Hepatocyte (in vitro differentiated cells): ENCODE results near the gene RDH12. TPM values are rescaled to one million over a fixed set of nuclear protein-coding genes. Genes with fewer than 3 reads are reported as not detected.

Experiments
- DNase-seq: peaks from one replicate; pipeline ENCODE4 v3.0.0-alpha.2; 2016; ENCODE audit warnings: low spot score
- H2AFZ ChIP-seq: fragments of 200-600 bp; sonication (generic); 2 replicates; pipeline ENCODE4 v1.6.0; 2016; ENCODE audit warnings: antibody characterized with exemption, mild to moderate bottlenecking
- H3K27ac ChIP-seq: fragments of 200-600 bp; sonication (generic); 2 replicates; pipeline ENCODE4 v1.5.1; 2016; ENCODE audit warnings: mild to moderate bottlenecking
- H3K27me3 ChIP-seq: fragments of 200-600 bp; sonication (generic); 2 replicates; pipeline ENCODE4 v1.6.1; 2016
- H3K36me3 ChIP-seq: fragments of 200-600 bp; sonication (generic); replicated peaks from 2 replicates; pipeline ENCODE4 v1.5.1; 2016; ENCODE audit warnings: low read depth; ENCODE audit not compliant: insufficient read depth
- H3K4me1 ChIP-seq: fragments of 200-600 bp; sonication (generic); 2 replicates; pipeline ENCODE4 v1.5.1; 2016; ENCODE audit warnings: mild to moderate bottlenecking, moderate library complexity; ENCODE audit not compliant: insufficient read depth
- H3K4me2 ChIP-seq: fragments of 200-600 bp; sonication (generic); 2 replicates; pipeline ENCODE4 v1.6.0; 2016
- H3K4me3 ChIP-seq: fragments of 200-600 bp; sonication (generic); 2 replicates; pipeline ENCODE4 v1.5.1; 2016; ENCODE audit warnings: mild to moderate bottlenecking
- H3K79me2 ChIP-seq: fragments of 200-600 bp; sonication (generic); 2 replicates; pipeline ENCODE4 v1.6.0; 2017; ENCODE audit warnings: mild to moderate bottlenecking
- H3K9me2 ChIP-seq: fragments of 200-600 bp; sonication (generic); replicated peaks from 2 replicates; pipeline ENCODE4 v1.6.0; 2017; ENCODE audit warnings: mild to moderate bottlenecking; ENCODE audit not compliant: insufficient read depth
- H3K9me3 ChIP-seq: fragments of 200-600 bp; sonication (generic); 2 replicates; pipeline ENCODE4 v1.5.1; 2016; ENCODE audit warnings: low read depth, mild to moderate bottlenecking
- H4K20me1 ChIP-seq: fragments of 200-600 bp; sonication (generic); 2 replicates; pipeline ENCODE4 v1.6.0; 2016; ENCODE audit warnings: mild to moderate bottlenecking; ENCODE audit not compliant: insufficient read depth, poor library complexity, severe bottlenecking
- EZH2 ChIP-seq: fragments of 200-600 bp; sonication (generic); IDR thresholded peaks from 2 replicates; pipeline ENCODE4 v1.6.1; 2016; ENCODE audit warnings: antibody characterized with exemption, mild to moderate bottlenecking, borderline replicate concordance
- EZH2phosphoT487 ChIP-seq: fragments of 200-600 bp; sonication (generic); IDR thresholded peaks from one replicate; pipeline ENCODE4 v1.6.1; 2018; ENCODE audit warnings: antibody characterized with exemption, mild to moderate bottlenecking, low read depth, moderate library complexity; ENCODE audit not compliant: unreplicated experiment, severe bottlenecking
- WGBS: methylation state at CpG from one replicate; pipeline ENCODE4 v1.1.6; 2016; ENCODE audit warnings: low lambda C conversion rate; ENCODE audit errors: missing lambda C conversion rate; 5-methylcytosine and 5-hydroxymethylcytosine counted together
- polyA plus RNA-seq: library from polyadenylated mRNA; unstranded; fragments of >200 nt; fragmentation: Nextera tagmentation; extraction: Ambion mirVana; gene quantifications from 2 replicates; pipeline ENCODE4 v1.2.1, GENCODE V29; 2016
- small RNA-seq: library from RNA; depleted of rRNA; stranded (forward); fragments of <200 nt; gene quantifications from one replicate; pipeline ENCODE3, GENCODE V24; 2014
- total RNA-seq: library from RNA; depleted of rRNA; stranded (reverse); fragments of >200 nt; gene quantifications from 2 replicates; pipeline ENCODE4 v1.2.3, GENCODE V29; 2014
- TF ChIP-seq, protein P1 (sequence below): fragments of 200-600 bp; sonication (generic); IDR thresholded peaks from 2 replicates; pipeline ENCODE4 v1.5.1; 2016; ENCODE audit warnings: antibody characterized with exemption, mild to moderate bottlenecking; ENCODE audit not compliant: poor library complexity

Gene RDH12
- total and polyA plus RNA-seq, 2 experiments from 2014 or later, result 1.1 to 1.7 TPM

- Histone ChIP-seq H3K4me3 (no peak overlapping the region), H2AFZ (no peak overlapping the region), H3K4me2 (no peak overlapping the region), H3K27ac (no peak overlapping the region), H3K79me2 (no peaks in the 10 kb centered on the region), H3K9me2 (no peaks in the 10 kb centered on the region), H3K36me3 (no peaks in the 10 kb centered on the region), H3K27me3 (no peaks in the 10 kb centered on the region), H3K9me3 (no peaks in the 10 kb centered on the region), H3K4me1 (no peaks in the 10 kb centered on the region), H4K20me1 (no peaks in the 10 kb centered on the region)
- TF ChIP-seq EZH2, result no peak
- TF ChIP-seq, protein P1, sequence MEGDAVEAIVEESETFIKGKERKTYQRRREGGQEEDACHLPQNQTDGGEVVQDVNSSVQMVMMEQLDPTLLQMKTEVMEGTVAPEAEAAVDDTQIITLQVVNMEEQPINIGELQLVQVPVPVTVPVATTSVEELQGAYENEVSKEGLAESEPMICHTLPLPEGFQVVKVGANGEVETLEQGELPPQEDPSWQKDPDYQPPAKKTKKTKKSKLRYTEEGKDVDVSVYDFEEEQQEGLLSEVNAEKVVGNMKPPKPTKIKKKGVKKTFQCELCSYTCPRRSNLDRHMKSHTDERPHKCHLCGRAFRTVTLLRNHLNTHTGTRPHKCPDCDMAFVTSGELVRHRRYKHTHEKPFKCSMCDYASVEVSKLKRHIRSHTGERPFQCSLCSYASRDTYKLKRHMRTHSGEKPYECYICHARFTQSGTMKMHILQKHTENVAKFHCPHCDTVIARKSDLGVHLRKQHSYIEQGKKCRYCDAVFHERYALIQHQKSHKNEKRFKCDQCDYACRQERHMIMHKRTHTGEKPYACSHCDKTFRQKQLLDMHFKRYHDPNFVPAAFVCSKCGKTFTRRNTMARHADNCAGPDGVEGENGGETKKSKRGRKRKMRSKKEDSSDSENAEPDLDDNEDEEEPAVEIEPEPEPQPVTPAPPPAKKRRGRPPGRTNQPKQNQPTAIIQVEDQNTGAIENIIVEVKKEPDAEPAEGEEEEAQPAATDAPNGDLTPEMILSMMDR, result no peak
- no peak for TF ChIP-seq EZH2phosphoT487
- WGBS, result 72% methylated on average over 4 of the region's 4 CpGs
- no peak for DNase-seq
Measured at GRCh38 chr14:67776653-67777322, 75.1 kb downstream of the RDH12 start.

DNA sequence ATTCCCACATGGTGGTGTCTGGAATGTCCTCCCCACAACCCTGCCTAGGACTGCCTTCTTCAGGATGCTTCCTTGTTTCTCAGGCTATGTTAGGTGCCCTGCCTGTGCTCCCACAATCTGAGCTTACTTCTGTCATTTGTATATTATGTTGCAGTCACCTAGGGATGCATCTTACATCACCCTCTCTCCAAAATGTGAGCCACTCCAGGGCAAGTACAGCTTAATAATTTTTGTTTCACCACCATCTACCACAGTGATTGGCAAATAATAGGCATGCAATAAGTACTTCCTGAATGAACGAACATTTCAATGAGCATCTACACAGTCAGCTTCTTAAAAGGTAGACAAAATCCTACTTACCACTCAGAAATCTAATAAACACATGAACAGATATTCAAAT, 77.1 kb downstream of the RDH12 start:
- H3K4me2 ChIP-seq, result no peak overlapping the region
- no peaks in the 10 kb centered on the region for H3K79me2 ChIP-seq
- H3K4me3 ChIP-seq, result no peak overlapping the region
- no peaks in the 10 kb centered on the region for H4K20me1 ChIP-seq
- no peak for DNase-seq
- H3K27me3 ChIP-seq, result no peaks in the 10 kb centered on the region
- no peaks in the 10 kb centered on the region for H3K9me3 ChIP-seq
- no peak overlapping the region for H3K27ac ChIP-seq
- H3K4me1 ChIP-seq, result no peaks in the 10 kb centered on the region
- 96% methylated on average over 1 of the region's 1 CpG for WGBS
- TF ChIP-seq EZH2, result no peak
- TF ChIP-seq, protein P1, result no peak
- no peak for TF ChIP-seq EZH2phosphoT487
- H3K36me3 ChIP-seq, result no peaks in the 10 kb centered on the region
- H3K9me2 ChIP-seq, result no peaks in the 10 kb centered on the region
- no peak overlapping the region for H2AFZ ChIP-seq

- DNase-seq, result no peak
- 22% methylated on average over 3 of the region's 3 CpGs for WGBS
Measured at GRCh38 chr14:67782090-67782489, 80.4 kb downstream of the RDH12 start.

More at GRCh38 chr14:67782090-67782489, 80.4 kb downstream of the RDH12 start:
- Histone ChIP-seq H4K20me1 (no peaks in the 10 kb centered on the region), H3K4me3 (no peak overlapping the region), H3K79me2 (no peaks in the 10 kb centered on the region), H2AFZ (no peak overlapping the region), H3K36me3 (no peaks in the 10 kb centered on the region), H3K4me1 (no peaks in the 10 kb centered on the region), H3K9me2 (no peaks in the 10 kb centered on the region), H3K27me3 (no peaks in the 10 kb centered on the region), H3K27ac (no peak overlapping the region), H3K9me3 (no peaks in the 10 kb centered on the region), H3K4me2 (no peak overlapping the region)
- TF ChIP-seq EZH2phosphoT487 (no peak), EZH2 (no peak)
- TF ChIP-seq, protein P1, result no peak

Small RNAs within 50 kb of the gene (small RNA-seq; reads per million reads assigned to genes)
- not detected for gene AL049779.3
- gene RN7SL369P, result not detected
- not detected for gene RNA5SP386

Other genes starting within 250 kb of the RDH12 start
- gene TMEM229B, start 213.2 kb upstream of the RDH12 start, total RNA-seq, result 11.7 and 18.3 TPM in 2 replicates
- gene TMEM229B, start 213.2 kb upstream of the RDH12 start, polyA plus RNA-seq, result 19.8 and 25.6 TPM in 2 replicates
- gene PLEKHH1, start 168.6 kb upstream of the RDH12 start, total RNA-seq, result 17.1 and 19.5 TPM in 2 replicates
- 12.8 and 16.9 TPM in 2 replicates for gene PLEKHH1, start 168.6 kb upstream of the RDH12 start, polyA plus RNA-seq
- gene PIGH, start 101.6 kb upstream of the RDH12 start, total RNA-seq, result 51.2 and 64.4 TPM in 2 replicates
- gene PIGH, start 101.6 kb upstream of the RDH12 start, polyA plus RNA-seq, result 66.4 and 75.8 TPM in 2 replicates
- 22.3 and 35.0 TPM in 2 replicates for gene ARG2, start 82.0 kb upstream of the RDH12 start, total RNA-seq
- gene ARG2, start 82.0 kb upstream of the RDH12 start, polyA plus RNA-seq, result 29.0 and 33.3 TPM in 2 replicates
- 49.2 and 55.0 TPM in 2 replicates for gene VTI1B, start 27.3 kb upstream of the RDH12 start, total RNA-seq
- 87.5 and 115 TPM in 2 replicates for gene VTI1B, start 27.3 kb upstream of the RDH12 start, polyA plus RNA-seq
- gene RDH11, start 6.1 kb upstream of the RDH12 start, total RNA-seq, result 148 and 161 TPM in 2 replicates
- 164 and 173 TPM in 2 replicates for gene RDH11, start 6.1 kb upstream of the RDH12 start, polyA plus RNA-seq
- 23.9 and 32.3 TPM in 2 replicates for gene ZFYVE26, start 114.7 kb downstream of the RDH12 start, total RNA-seq
- 5.5 and 6.4 TPM in 2 replicates for gene ZFYVE26, start 114.7 kb downstream of the RDH12 start, polyA plus RNA-seq
- 18.0 and 27.3 TPM in 2 replicates for gene RAD51B, start 117.9 kb downstream of the RDH12 start, total RNA-seq
- gene RAD51B, start 117.9 kb downstream of the RDH12 start, polyA plus RNA-seq, result 10.1 and 17.2 TPM in 2 replicates